HepG2 (cell line): ENCODE data around the gene C5orf24. TPM values are rescaled to one million over a fixed set of nuclear protein-coding genes. Genes with fewer than 3 reads are reported as not detected.

Experiments
- ATAC-seq: fragments of 200-7000 bp; cut with Tn5 transposase; 3 replicates; pipeline ENCODE4 v1.9.1; 2020; ENCODE audit warnings: mild to moderate bottlenecking, moderate library complexity
- BruUV-seq: library from RNA; stranded (reverse); fragments of 400-500 nt; replicated peaks from 2 replicates; lab custom pipeline; 2021; lab: Mats Ljungman, UMichigan
- CTCF ChIA-PET: fragments of 300-600 bp; formaldehyde crosslinking; extraction: SDS; loops from one replicate; lab custom pipeline; 2021; ENCODE audit warnings: low total read pairs, inconsistent platforms, low intra/inter-chr PET ratio; lab: Yijun Ruan, JAX
- POLR2A ChIA-PET: fragments of 350-600 bp; sonication (Branson Sonifier 250); formaldehyde crosslinking; loops from one replicate; lab custom pipeline; 2020; ENCODE audit warnings: antibody characterized with exemption, inconsistent platforms; lab: Yijun Ruan, JAX
- DNase-seq: peaks from one replicate; pipeline ENCODE4 v3.0.0-alpha.2; 2015; ENCODE audit warnings: low spot score
- FAIRE-seq: peaks from 3 replicates; lab custom pipeline; 2011; peaks lifted over from hg19 to GRCh38; lab: Jason Lieb, UNC
- H2AFZ ChIP-seq: one replicate; pipeline ENCODE4 v1.6.1; 2011; ENCODE audit warnings: low read length, inconsistent platforms
- H3K27ac ChIP-seq: fragments of 300-600 bp; 3 replicates; pipeline ENCODE4 v1.8.0; 2011; ENCODE audit warnings: mixed run types, mild to moderate bottlenecking, mixed read lengths, low read length, inconsistent platforms; ENCODE audit not compliant: insufficient read depth; ENCODE audit errors: extremely low read length
- H3K27me3 ChIP-seq, 2 experiments: fragments of 200-600 bp in 1 of 2; 2 replicates in 1 of 2; 3 replicates in 1 of 2; pipeline versions ENCODE4 v1.6.0 to v1.8.0; 2011; ENCODE audit warnings: low read length in 2 of 2, mild to moderate bottlenecking in 2 of 2, moderate library complexity in 2 of 2, inconsistent platforms in 1 of 2; ENCODE audit not compliant: insufficient read depth in 2 of 2, control insufficient read depth in 1 of 2
- H3K36me3 ChIP-seq, 2 experiments: fragments of 200-600 bp in 1 of 2; replicated peaks in 1 of 2; 2 replicates in 1 of 2; 3 replicates in 1 of 2; pipeline versions ENCODE4 v1.5.1 to v1.8.0; 2011; ENCODE audit warnings: low read length in 2 of 2, inconsistent platforms in 1 of 2; ENCODE audit not compliant: insufficient read depth in 2 of 2, control insufficient read depth in 1 of 2
- H3K4me1 ChIP-seq: 2 replicates; pipeline ENCODE4 v1.5.1; 2012; ENCODE audit warnings: low read length, inconsistent platforms; ENCODE audit not compliant: insufficient read depth
- H3K4me2 ChIP-seq: 2 replicates; pipeline ENCODE4 v1.6.0; 2011; ENCODE audit warnings: low read depth, low read length, inconsistent platforms
- H3K4me3 ChIP-seq, 3 experiments: fragments of 200-600 bp in 1 of 3; sonication (generic), shearing (Covaris generic) in 1 of 3; replicated peaks in 1 of 3; 2 replicates each; pipeline ENCODE4 v1.5.1; 2011 to 2016; ENCODE audit warnings: low read length in 3 of 3, inconsistent platforms in 2 of 3, low read depth in 2 of 3, mild to moderate bottlenecking in 2 of 3, control low read depth in 1 of 3, mixed read lengths in 1 of 3; ENCODE audit not compliant: insufficient read depth in 1 of 3
- H3K79me2 ChIP-seq: one replicate; pipeline ENCODE4 v1.6.1; 2011; ENCODE audit warnings: low read length, inconsistent platforms; ENCODE audit not compliant: insufficient read depth
- H3K9ac ChIP-seq: 2 replicates; pipeline ENCODE4 v1.6.0; 2011; ENCODE audit warnings: mild to moderate bottlenecking, low read depth, low read length, inconsistent platforms; ENCODE audit not compliant: insufficient read depth
- H3K9me3 ChIP-seq: 2 replicates; pipeline ENCODE4 v1.5.1; 2012; ENCODE audit warnings: mild to moderate bottlenecking, low read length
- H4K20me1 ChIP-seq: 2 replicates; pipeline ENCODE4 v1.6.0; 2011; ENCODE audit warnings: inconsistent platforms, mild to moderate bottlenecking, low read length, moderate library complexity; ENCODE audit not compliant: insufficient read depth
- CBX1 ChIP-seq: IDR thresholded peaks from one replicate; pipeline ENCODE4 v1.6.1; 2016; ENCODE audit warnings: antibody characterized with exemption, low read depth
- CREBL2 ChIP-seq: sonication (generic); formaldehyde crosslinking; IDR thresholded peaks from 2 replicates; pipeline ENCODE4 v1.8.1; 2023; ENCODE audit warnings: missing genetic modification reagents, mild to moderate bottlenecking, borderline replicate concordance
- GLI4 ChIP-seq: sonication (generic); formaldehyde crosslinking; IDR thresholded peaks from 2 replicates; pipeline ENCODE4 v1.5.1; 2020; ENCODE audit warnings: missing genetic modification reagents, mild to moderate bottlenecking, moderate library complexity, borderline replicate concordance
- ISL2 ChIP-seq: sonication (generic); formaldehyde crosslinking; IDR thresholded peaks from 2 replicates; pipeline ENCODE4 v1.5.0; 2020; ENCODE audit warnings: missing genetic modification reagents
- JUND ChIP-seq: sonication (generic); formaldehyde crosslinking; IDR thresholded peaks from 2 replicates; pipeline ENCODE4 v1.8.0; 2022; ENCODE audit warnings: mild to moderate bottlenecking, missing genetic modification reagents
- NRL ChIP-seq: sonication (generic); formaldehyde crosslinking; IDR thresholded peaks from 2 replicates; pipeline ENCODE4 v1.5.0; 2020; ENCODE audit warnings: missing genetic modification reagents, mild to moderate bottlenecking, moderate library complexity, borderline replicate concordance
- RFXAP ChIP-seq: sonication (generic); formaldehyde crosslinking; IDR thresholded peaks from 2 replicates; pipeline ENCODE4 v1.4.0; 2020; ENCODE audit warnings: missing genetic modification reagents, borderline replicate concordance
- SMARCC2 ChIP-seq: fragments of 450-650 bp; IDR thresholded peaks from 2 replicates; pipeline ENCODE4 v1.6.1; 2017; ENCODE audit warnings: antibody characterized with exemption, mild to moderate bottlenecking
- ZFP36 ChIP-seq: fragments of 150-350 bp; IDR thresholded peaks from 2 replicates; pipeline ENCODE4 v1.6.1; 2018; ENCODE audit warnings: borderline replicate concordance, low read length, low read depth; ENCODE audit not compliant: partially characterized antibody
- ZNF737 ChIP-seq: sonication (generic); formaldehyde crosslinking; IDR thresholded peaks from 2 replicates; pipeline ENCODE4 v1.5.0; 2020; ENCODE audit warnings: missing genetic modification reagents, mild to moderate bottlenecking, borderline replicate concordance
- ZSCAN25 ChIP-seq: sonication (generic); formaldehyde crosslinking; IDR thresholded peaks from 2 replicates; pipeline ENCODE4 v1.8.0; 2022; ENCODE audit warnings: mild to moderate bottlenecking, missing genetic modification reagents
- ZSCAN30 ChIP-seq: sonication (generic); formaldehyde crosslinking; IDR thresholded peaks from 2 replicates; pipeline ENCODE4 v1.5.0; 2020; ENCODE audit warnings: mild to moderate bottlenecking, missing genetic modification reagents
- WGBS: methylation state at CpG from one replicate; pipeline ENCODE4 v1.1.6; 2017; ENCODE audit warnings: low lambda C conversion rate; 5-methylcytosine and 5-hydroxymethylcytosine counted together
- in situ Hi-C: cut with HindIII; loops from 2 replicates; pipeline ENCODE4 v1.10.0; 2017; ENCODE audit warnings: low pct_unique_long_range_greater_than_20kb; ENCODE audit not compliant: extremely low pct_ligation_motif_present
- intact Hi-C: fragments of 100-400 bp; cut with micrococcal nuclease; formaldehyde crosslinking; loops from one replicate; pipeline ENCODE4 v1.10.0; 2022; ENCODE audit not compliant: unreplicated experiment
- polyA plus RNA-seq, 8 experiments: library from polyadenylated mRNA; depleted of rRNA in 3 of 8; stranded (reverse) in 7 of 8; unstranded in 1 of 8; fragments of >200 nt; fragmentation: Illumina TruSeq in 4 of 8; extraction: Trizol in 4 of 8; gene quantifications; 2 replicates each; pipeline versions ENCODE4 v1.2.1 to v1.2.3, GENCODE V29; 2011 to 2016; ENCODE audit warnings: low read depth in 4 of 8, missing spikeins in 1 of 8, mixed read lengths in 1 of 8; ENCODE audit not compliant: insufficient read depth in 1 of 8
- total RNA-seq, 5 experiments: library from RNA; depleted of rRNA; stranded (reverse); fragments of >200 nt; fragmentation: Illumina TruSeq; extraction: Trizol; gene quantifications; 2 replicates each; pipeline ENCODE4 v1.2.3, GENCODE V29; 2016; ENCODE audit warnings: low read depth in 1 of 5
- TF ChIP-seq, protein P1 (sequence below): sonication (generic); formaldehyde crosslinking; IDR thresholded peaks from 2 replicates; pipeline ENCODE4 v1.8.0; 2022; ENCODE audit warnings: mild to moderate bottlenecking, missing genetic modification reagents; ENCODE audit not compliant: insufficient replicate concordance
- TF ChIP-seq, protein P2 (sequence below): conservative IDR thresholded peaks from 2 replicates; pipeline ENCODE4 v1.6.1; 2018; ENCODE audit warnings: missing genetic modification reagents

The C5orf24 gene
- total and polyA plus RNA-seq, 2 of the 13 experiments (the other 11 are each of a cell fraction or from before 2014, with no cell fraction given): 34.6 to 41.5 TPM

- H3K4me2 ChIP-seq: no peak overlapping the region; the same call in 1 of the 2 replicates
- in situ Hi-C loops: no loop called here
- peaks cover 13% of the 10 kb centered on the region; the same call in 1 of the 2 replicates for H3K4me1 ChIP-seq
- H3K27ac ChIP-seq: no peak overlapping the region
- ChIA-PET CTCF (no interaction called here), POLR2A (interaction anchor here (0.7 to 1.6 kb wide), 2 partner anchors 117 to 169 kb away, joined by 3 read pairs; partner anchors contain the start of gene CAMLG)
- 89% methylated on average over 1 of the region's 1 CpG for WGBS
- peaks cover 1 to 24% of the 10 kb centered on the region in 2 experiments; a peak in 2 of 5 replicates for H3K36me3 ChIP-seq
- ATAC-seq (no peak), DNase-seq (no peak)
- no TSS peak for BruUV-seq
- no peak overlapping the region for H3K4me3 ChIP-seq
- H3K9me3 ChIP-seq: no peaks in the 10 kb centered on the region
- H4K20me1 ChIP-seq: no peaks in the 10 kb centered on the region
- intact Hi-C loops: no loop called here
- H3K79me2 ChIP-seq: peaks cover 4% of the 10 kb centered on the region
- no peak for TF ChIP-seq ZSCAN25 (CRISPR knock-in tag)
- no peak for TF ChIP-seq JUND (CRISPR knock-in tag)
- TF ChIP-seq ZNF737 (CRISPR knock-in tag): no peak
- no peak for TF ChIP-seq GLI4 (CRISPR knock-in tag)
- TF ChIP-seq, protein P1, sequence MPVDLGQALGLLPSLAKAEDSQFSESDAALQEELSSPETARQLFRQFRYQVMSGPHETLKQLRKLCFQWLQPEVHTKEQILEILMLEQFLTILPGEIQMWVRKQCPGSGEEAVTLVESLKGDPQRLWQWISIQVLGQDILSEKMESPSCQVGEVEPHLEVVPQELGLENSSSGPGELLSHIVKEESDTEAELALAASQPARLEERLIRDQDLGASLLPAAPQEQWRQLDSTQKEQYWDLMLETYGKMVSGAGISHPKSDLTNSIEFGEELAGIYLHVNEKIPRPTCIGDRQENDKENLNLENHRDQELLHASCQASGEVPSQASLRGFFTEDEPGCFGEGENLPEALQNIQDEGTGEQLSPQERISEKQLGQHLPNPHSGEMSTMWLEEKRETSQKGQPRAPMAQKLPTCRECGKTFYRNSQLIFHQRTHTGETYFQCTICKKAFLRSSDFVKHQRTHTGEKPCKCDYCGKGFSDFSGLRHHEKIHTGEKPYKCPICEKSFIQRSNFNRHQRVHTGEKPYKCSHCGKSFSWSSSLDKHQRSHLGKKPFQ (CRISPR knock-in tag): no peak
- TF ChIP-seq CBX1: no peak
- TF ChIP-seq ZFP36: no peak
- TF ChIP-seq, protein P2, sequence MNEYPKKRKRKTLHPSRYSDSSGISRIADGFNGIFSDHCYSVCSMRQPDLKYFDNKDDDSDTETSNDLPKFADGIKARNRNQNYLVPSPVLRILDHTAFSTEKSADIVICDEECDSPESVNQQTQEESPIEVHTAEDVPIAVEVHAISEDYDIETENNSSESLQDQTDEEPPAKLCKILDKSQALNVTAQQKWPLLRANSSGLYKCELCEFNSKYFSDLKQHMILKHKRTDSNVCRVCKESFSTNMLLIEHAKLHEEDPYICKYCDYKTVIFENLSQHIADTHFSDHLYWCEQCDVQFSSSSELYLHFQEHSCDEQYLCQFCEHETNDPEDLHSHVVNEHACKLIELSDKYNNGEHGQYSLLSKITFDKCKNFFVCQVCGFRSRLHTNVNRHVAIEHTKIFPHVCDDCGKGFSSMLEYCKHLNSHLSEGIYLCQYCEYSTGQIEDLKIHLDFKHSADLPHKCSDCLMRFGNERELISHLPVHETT (CRISPR knock-in tag): no peak
- no peak for TF ChIP-seq ISL2 (CRISPR knock-in tag)
- TF ChIP-seq SMARCC2: no peak
- no peak for TF ChIP-seq CREBL2
- no peak for TF ChIP-seq RFXAP (CRISPR knock-in tag)
- TF ChIP-seq ZSCAN30 (CRISPR knock-in tag): no peak
- no peak for TF ChIP-seq NRL
- TF ChIP-seq, all 625 proteins: peak for 0
- no peak for FAIRE-seq
- Histone ChIP-seq H3K27me3 (no peaks in the 10 kb centered on the region), H3K9ac (no peak overlapping the region), H2AFZ (no peak overlapping the region)
Measured at GRCh38 chr5:134906811-134907210, 61.0 kb downstream of the C5orf24 start.

Other genes with a start within 250 kb of the C5orf24 start
- gene SAR1B, start 213.1 kb upstream of the C5orf24 start, total RNA-seq (2016; rRNA removed; fragmentation: Illumina TruSeq; extraction: Trizol): 73.0 and 99.7 TPM in 2 replicates
- 33.2 and 43.0 TPM in 2 replicates for gene SAR1B, start 213.1 kb upstream of the C5orf24 start, polyA plus RNA-seq (2011; rRNA removed)
- 30.5 and 56.6 TPM in 2 replicates for gene SEC24A, start 197.2 kb upstream of the C5orf24 start, total RNA-seq (2016; rRNA removed; fragmentation: Illumina TruSeq; extraction: Trizol)
- 39.6 and 56.8 TPM in 2 replicates for gene SEC24A, start 197.2 kb upstream of the C5orf24 start, polyA plus RNA-seq (2011; rRNA removed)
- gene CAMLG, start 107.4 kb upstream of the C5orf24 start, total RNA-seq (2016; rRNA removed; fragmentation: Illumina TruSeq; extraction: Trizol): 19.8 and 23.1 TPM in 2 replicates
- 12.6 and 14.2 TPM in 2 replicates for gene CAMLG, start 107.4 kb upstream of the C5orf24 start, polyA plus RNA-seq (2011; rRNA removed)
- gene DDX46, start 87.2 kb upstream of the C5orf24 start, total RNA-seq (2016; rRNA removed; fragmentation: Illumina TruSeq; extraction: Trizol): 59.3 and 74.8 TPM in 2 replicates
- 26.0 and 27.3 TPM in 2 replicates for gene DDX46, start 87.2 kb upstream of the C5orf24 start, polyA plus RNA-seq (2011; rRNA removed)
- gene TXNDC15, start 28.4 kb downstream of the C5orf24 start, total RNA-seq (2016; rRNA removed; fragmentation: Illumina TruSeq; extraction: Trizol): 33.6 and 49.9 TPM in 2 replicates
- 22.2 and 27.9 TPM in 2 replicates for gene TXNDC15, start 28.4 kb downstream of the C5orf24 start, polyA plus RNA-seq (2011; rRNA removed)
- 12.0 and 12.3 TPM in 2 replicates for gene PCBD2, start 59.2 kb downstream of the C5orf24 start, total RNA-seq (2016; rRNA removed; fragmentation: Illumina TruSeq; extraction: Trizol)
- 4.1 and 5.5 TPM in 2 replicates for gene PCBD2, start 59.2 kb downstream of the C5orf24 start, polyA plus RNA-seq (2011; rRNA removed)
- gene CATSPER3, start 121.9 kb downstream of the C5orf24 start, total RNA-seq (2016; rRNA removed; fragmentation: Illumina TruSeq; extraction: Trizol): 0.14 and 0.33 TPM in 2 replicates
- 0.33 and 0.37 TPM in 2 replicates for gene CATSPER3, start 121.9 kb downstream of the C5orf24 start, polyA plus RNA-seq (2011; rRNA removed)
- gene PITX1, start 188.3 kb downstream of the C5orf24 start, total RNA-seq (2016; rRNA removed; fragmentation: Illumina TruSeq; extraction: Trizol): 13.1 and 20.2 TPM in 2 replicates
- 11.7 and 17.0 TPM in 2 replicates for gene PITX1, start 188.3 kb downstream of the C5orf24 start, polyA plus RNA-seq (2011; rRNA removed)